Ramos (cell line): ENCODE data around the gene CCS.
"Not testable (repeated sequence)": the region's sequence is repeated elsewhere in the genome, so short reads cannot be mapped to it uniquely, and the experiment has no call there.

Experiments
- in situ Hi-C: fragments of 300-500 bp; cut with MboI; formaldehyde crosslinking; loops from one replicate; pipeline ENCODE4 v1.14.3; 2022; ENCODE audit warnings: low sequenced_read_pairs; ENCODE audit not compliant: unreplicated experiment

CCS gene

GRCh38 chr11:66619080-66619554 is 26.1 kb downstream of the CCS start:
- in situ Hi-C loops: no loop called here

DNA sequence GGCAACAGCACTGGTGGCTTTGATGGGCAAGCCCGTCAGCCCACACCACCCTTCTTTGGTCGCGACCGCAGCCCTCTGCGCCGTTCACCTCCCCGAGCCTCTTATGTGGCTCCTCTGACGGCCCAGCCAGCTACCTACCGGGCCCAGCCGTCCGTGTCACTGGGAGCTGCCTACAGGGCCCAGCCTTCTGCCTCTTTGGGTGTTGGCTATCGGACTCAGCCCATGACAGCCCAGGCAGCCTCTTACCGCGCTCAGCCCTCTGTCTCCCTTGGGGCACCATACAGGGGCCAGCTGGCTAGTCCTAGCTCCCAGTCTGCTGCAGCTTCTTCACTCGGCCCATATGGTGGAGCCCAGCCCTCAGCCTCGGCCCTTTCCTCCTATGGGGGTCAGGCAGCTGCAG is 31.5 kb downstream of the CCS start:
- in situ Hi-C loops: no loop called here

- in situ Hi-C loops: no loop called here
Measured at GRCh38 chr11:66625041-66625751, 32.2 kb downstream of the CCS start.

DNA sequence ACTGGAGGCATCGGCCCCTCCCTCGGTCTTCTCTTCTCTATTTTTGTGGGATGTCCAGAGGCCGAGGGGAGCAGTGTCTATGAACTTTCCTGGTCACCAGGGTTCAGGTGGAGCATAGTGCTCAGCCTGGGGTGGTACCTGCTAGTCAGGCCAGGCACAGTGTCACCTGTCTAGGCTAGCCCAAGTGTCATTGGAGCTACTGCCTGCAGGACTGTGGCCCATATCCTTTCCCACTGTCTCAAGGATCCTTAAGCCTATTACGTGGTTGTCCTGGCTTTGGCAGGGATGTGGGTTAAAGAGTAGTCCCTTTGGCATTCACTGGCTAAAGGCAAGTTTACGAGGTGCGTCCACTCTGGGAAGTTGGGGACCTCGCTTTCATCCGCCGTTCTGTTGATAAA is 32.8 kb downstream of the CCS start:
- in situ Hi-C loops: no loop called here

DNA sequence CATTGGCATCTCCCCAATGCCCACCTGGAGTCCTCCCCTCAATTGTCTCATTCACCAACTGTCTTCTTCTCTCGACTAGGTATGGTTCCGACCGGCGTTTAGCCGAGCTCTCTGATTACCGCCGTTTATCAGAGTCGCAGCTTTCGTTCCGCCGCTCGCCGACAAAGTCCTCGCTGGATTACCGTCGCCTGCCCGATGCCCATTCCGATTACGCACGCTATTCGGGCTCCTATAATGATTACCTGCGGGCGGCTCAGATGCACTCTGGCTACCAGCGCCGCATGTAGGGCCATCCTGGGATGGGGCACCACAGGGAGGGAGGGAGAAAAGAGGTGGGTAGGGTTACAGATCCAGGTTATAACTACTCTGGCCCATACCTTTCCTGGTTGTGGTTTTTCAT is 33.4 kb downstream of the CCS start:
- in situ Hi-C loops: no loop called here

DNA sequence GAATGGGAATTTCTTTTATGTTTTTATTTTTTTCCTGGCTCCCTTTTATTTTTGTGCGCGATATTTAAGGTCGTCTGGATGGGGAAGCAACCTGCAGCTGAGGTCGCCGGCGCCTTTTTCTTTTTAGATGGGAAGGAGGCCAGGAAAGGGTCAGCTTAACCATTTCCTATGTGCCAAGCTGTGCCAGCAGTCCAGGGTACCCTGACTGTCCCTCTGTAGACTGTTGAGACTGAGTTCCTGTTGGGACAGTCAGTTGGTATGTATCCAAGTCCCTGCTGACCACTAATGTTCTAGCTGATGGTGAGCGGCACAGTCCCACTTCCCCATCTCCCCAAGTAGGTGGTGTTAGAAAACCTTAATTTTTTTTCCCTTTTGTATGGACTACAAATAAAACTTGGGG is 33.9 kb downstream of the CCS start:
- in situ Hi-C loops: no loop called here

- in situ Hi-C loops: no loop called here
Measured at GRCh38 chr11:66628061-66628603, 35.1 kb downstream of the CCS start.

DNA sequence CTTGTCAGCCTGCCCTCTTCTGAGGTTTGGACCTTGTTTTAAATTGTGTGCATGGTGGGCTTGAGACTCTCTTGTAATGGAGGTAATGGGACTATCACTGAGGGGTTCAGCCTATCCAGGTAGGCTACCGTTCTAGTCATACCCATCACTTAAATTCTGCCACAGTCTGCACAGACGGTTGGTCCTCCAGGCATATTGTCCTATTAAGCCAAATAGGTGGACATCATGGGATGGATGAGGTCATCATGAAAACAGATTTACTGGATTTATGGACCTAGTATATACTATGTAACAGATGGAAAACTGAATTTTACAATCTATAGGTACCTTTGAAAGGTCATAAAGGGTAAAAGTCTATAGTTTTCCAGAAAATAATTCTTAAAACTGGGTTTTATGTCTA is 36.4 kb downstream of the CCS start:
- in situ Hi-C loops: no loop called here

DNA sequence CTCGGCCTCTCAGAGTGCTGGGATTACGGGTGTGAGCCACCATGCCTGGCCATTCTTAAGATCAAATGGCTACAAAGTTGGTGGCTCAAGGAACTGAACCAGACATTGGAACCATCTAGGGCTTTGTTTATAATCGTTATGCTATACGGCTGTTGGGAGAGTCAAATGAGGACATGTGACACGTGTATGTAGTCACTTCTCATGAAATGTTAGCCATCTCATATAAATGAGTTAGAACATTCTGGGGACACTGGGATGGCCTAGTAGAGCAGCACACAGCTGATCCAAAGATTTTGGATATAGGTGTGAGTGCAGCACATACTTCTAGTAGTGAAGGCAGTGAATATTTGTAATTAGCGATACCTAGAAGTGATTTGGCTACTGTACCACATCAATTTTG is 38.9 kb downstream of the CCS start:
- in situ Hi-C loops: no loop called here

GRCh38 chr11:66632952-66633351 is 40.0 kb downstream of the CCS start:
- in situ Hi-C loops: no loop called here

DNA sequence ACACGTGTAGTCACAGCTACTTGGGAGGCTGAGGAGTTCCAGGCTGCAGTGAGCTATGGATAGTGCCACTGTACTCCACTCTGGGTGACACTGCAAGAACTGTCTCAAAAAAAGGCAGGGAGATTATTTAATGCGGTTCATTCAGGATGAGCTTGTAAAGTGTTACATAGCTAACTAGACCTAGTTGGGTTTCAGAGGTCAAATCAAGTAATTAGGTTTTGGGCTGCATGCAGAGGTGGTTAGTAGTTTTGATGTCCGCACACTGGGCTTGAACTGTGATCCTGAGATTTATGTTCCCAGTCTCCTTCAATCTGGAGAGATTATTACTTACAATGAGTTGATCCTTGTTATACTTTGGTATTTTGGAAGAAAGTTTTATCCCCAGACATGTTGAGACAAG is 43.4 kb downstream of the CCS start:
- in situ Hi-C loops: no loop called here

DNA sequence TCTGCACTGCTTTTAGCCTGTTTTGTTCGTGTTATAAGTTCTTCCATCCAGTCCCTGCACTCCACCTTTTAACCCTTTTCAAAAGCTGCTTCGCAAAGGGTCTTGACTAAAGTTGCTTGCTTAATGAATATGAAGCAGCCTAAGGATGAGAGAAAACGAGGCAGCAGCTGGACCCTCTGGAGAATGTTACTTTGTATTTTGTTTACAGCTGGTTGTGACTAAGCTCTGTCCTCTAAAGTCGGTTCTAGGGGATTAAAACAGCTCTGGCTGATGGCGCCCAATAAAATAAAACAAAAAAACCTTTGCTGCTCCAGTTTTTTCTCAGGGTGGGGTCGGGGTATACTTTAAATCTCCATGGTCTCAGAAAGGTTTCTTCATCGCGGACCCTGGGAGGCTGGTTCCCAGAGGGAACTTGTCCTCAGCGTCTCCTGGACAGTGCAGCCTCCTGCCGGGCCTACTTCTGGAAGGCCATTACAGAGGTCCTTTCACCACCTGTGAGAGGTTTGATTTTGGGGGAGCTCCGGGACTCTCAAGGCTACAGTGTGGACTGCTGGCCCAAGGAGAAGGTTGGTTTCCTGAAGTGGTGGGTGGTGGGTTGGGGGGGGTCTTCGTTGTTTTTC is 44.7 kb downstream of the CCS start:
- in situ Hi-C loops: no loop called here

DNA sequence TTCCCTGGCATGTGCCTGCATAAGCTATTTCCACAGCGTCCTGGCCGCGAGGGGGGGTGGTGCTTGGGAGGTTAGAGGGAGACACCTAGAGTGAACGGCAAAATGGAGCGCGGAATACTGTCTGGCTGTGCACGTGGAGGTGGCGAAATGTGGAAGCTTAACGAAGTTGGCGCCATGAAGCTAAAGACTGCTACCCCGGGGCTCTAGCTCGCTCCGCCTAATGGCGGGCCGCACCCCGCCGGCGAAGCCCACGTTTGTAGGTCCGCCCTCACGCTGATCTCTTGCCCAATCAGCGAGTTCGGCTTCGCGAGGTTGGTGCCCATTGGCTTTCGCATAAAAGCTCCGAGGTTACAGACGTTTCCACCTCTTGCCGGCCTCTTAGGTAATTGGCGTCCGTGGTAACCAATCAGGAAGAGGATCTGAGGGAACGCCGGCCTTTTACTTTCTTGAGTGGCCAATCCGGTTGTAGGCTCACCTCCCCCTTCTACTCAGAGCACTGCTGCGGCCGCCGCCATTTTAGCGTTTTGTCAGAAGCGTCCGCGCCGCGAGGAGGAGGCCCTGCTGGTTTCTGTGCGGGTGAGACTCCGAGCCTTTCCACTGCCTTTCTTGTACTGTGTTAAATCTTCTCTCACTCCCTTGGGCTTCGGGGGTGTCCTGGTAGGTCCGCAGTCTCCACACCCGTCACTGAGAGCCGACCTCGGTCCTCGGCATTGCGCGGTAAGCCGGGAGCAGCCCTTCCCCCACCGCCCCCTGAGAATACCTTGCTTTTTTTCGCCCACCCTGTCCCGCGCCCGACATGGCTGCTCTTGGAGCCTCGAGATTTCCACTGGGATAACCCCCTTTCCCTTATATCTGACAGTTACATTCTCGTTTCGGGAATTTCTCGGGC is 45.4 kb downstream of the CCS start, which contains the start of gene RBM4:
Gene RBM4 (plus strand): TSS at position 527 of the 889 bp plus-strand sequence. CDS start 1,009 bp downstream, outside the sequence.
- in situ Hi-C loops: no loop called here

DNA sequence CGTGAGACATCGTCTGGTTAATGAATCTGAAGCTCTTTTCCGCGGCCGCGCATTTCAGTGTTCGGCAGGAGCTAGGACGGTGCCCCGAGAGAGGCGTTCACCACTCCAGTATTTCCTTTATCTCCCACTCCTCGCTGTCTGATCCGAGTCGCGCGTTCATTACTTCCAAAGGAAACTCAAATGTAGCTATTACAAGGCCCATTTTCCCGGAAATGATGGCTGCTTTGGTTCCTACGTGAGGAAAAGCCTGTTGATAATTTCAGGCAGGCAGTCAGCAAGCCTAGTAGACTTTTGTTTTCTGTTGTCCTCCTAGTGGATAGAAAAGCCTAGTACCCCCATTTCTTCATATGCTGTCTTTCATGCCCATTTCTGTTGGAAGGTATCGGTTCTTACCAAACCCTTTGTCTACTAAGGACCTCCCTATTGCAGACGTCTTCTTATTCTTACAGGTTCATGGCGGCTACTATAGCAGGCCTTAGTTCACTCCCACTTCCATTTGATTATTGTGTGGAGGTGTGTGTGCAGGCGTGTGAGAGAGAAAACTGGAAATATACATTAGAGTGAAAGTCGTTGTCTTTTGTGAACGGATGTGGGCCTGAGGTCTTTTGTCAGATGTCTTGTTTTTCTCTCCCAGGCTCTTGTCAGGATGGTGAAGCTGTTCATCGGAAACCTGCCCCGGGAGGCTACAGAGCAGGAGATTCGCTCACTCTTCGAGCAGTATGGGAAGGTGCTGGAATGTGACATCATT is 46.3 kb downstream of the CCS start:
- in situ Hi-C loops: no loop called here

GRCh38 chr11:66639814-66640340 is 46.9 kb downstream of the CCS start:
- in situ Hi-C loops: not testable (repeated sequence)

DNA sequence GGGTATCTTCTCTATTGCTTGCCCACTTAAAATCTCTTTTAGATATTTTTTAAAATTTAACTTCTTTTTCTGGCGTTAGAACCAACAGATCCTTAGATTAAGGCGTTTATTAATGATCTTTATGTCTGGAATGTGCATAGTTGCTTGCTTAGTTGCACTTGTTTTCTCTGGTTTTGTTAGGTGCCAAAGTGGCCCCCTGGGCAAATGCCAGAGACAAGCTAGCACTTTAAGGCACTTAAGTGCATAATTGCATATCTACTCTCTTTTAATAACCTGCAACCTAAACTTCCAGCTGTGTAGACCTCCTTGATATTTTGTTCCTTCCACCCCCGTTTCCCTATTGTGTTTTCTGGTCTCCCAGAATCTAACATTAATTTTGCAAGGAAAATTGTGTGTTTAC is 48.8 kb downstream of the CCS start:
- in situ Hi-C loops: no loop called here

- in situ Hi-C loops: no loop called here
Measured at GRCh38 chr11:66643745-66644437, 50.9 kb downstream of the CCS start.

- in situ Hi-C loops: no loop called here
Measured at GRCh38 chr11:66646828-66647227, 53.8 kb downstream of the CCS start.

- in situ Hi-C loops: no loop called here
Measured at GRCh38 chr11:66649903-66650302, 56.9 kb downstream of the CCS start.
